ENCODE data around the gene ABAT.

Gene ABAT

GRCh38 chr16:8668113-8668512, 6.3 kb upstream of the ABAT start:
- TF ChIP-seq TAF1 (IDR thresholded peaks at IDR 0.05; ENCODE audit: borderline replicate concordance, insufficient read depth, low read length) (no peak), POLR2AphosphoS5 (IDR thresholded peaks at IDR 0.05; ENCODE audit: low read depth, low read length) (no peak), REST (IDR thresholded peaks at IDR 0.05; ENCODE audit: insufficient read depth in 1 of 2, low read depth in 2 of 2, low read length in 2 of 2) (no peak), FOXP2 (optimal IDR thresholded peaks at IDR 0.05; ENCODE audit: borderline replicate concordance, extremely low read depth, extremely low read length, insufficient read depth) (no peak), SIN3A (IDR thresholded peaks at IDR 0.05; ENCODE audit: borderline replicate concordance, insufficient read depth, low read length) (no peak)

GRCh38 chr16:8669481-8669880, 4.9 kb upstream of the ABAT start:
- no peak for TF ChIP-seq FOXP2 (optimal IDR thresholded peaks at IDR 0.05; ENCODE audit: borderline replicate concordance, extremely low read depth, extremely low read length, insufficient read depth)
- TF ChIP-seq SIN3A (IDR thresholded peaks at IDR 0.05; ENCODE audit: borderline replicate concordance, insufficient read depth, low read length): no peak
- TF ChIP-seq TAF1 (IDR thresholded peaks at IDR 0.05; ENCODE audit: borderline replicate concordance, insufficient read depth, low read length): no peak
- TF ChIP-seq REST (IDR thresholded peaks at IDR 0.05; ENCODE audit: insufficient read depth in 1 of 2, low read depth in 2 of 2, low read length in 2 of 2): no peak
- no peak for TF ChIP-seq POLR2AphosphoS5 (IDR thresholded peaks at IDR 0.05; ENCODE audit: low read depth, low read length)

- TF ChIP-seq REST (IDR thresholded peaks at IDR 0.05; ENCODE audit: insufficient read depth in 1 of 2, low read depth in 2 of 2, low read length in 2 of 2): no peak
- TF ChIP-seq FOXP2 (optimal IDR thresholded peaks at IDR 0.05; ENCODE audit: borderline replicate concordance, extremely low read depth, extremely low read length, insufficient read depth): no peak
- no peak for TF ChIP-seq POLR2AphosphoS5 (IDR thresholded peaks at IDR 0.05; ENCODE audit: low read depth, low read length)
- no peak for TF ChIP-seq SIN3A (IDR thresholded peaks at IDR 0.05; ENCODE audit: borderline replicate concordance, insufficient read depth, low read length)
- TF ChIP-seq TAF1 (IDR thresholded peaks at IDR 0.05; ENCODE audit: borderline replicate concordance, insufficient read depth, low read length): no peak
Measured at GRCh38 chr16:8670014-8670560, 4.3 kb upstream of the ABAT start.

GRCh38 chr16:8673611-8674412, 605 bp upstream of the ABAT start:
- TF ChIP-seq SIN3A (IDR thresholded peaks at IDR 0.05; ENCODE audit: borderline replicate concordance, insufficient read depth, low read length): no peak
- TF ChIP-seq REST (IDR thresholded peaks at IDR 0.05; ENCODE audit: insufficient read depth in 1 of 2, low read depth in 2 of 2, low read length in 2 of 2): no peak
- TF ChIP-seq POLR2AphosphoS5 (IDR thresholded peaks at IDR 0.05; ENCODE audit: low read depth, low read length): no peak
- TF ChIP-seq FOXP2 (optimal IDR thresholded peaks at IDR 0.05; ENCODE audit: borderline replicate concordance, extremely low read depth, extremely low read length, insufficient read depth): no peak
- no peak for TF ChIP-seq TAF1 (IDR thresholded peaks at IDR 0.05; ENCODE audit: borderline replicate concordance, insufficient read depth, low read length)

Data from PFSK-1 (cell line).